NOMO-1 (cell line): ENCODE results near the gene PRC1.

Source experiments
- DNase-seq, 2 experiments: peaks; one replicate each; lab custom pipeline; 2025; ENCODE audit not compliant: unreplicated experiment in 2 of 2; lab: John Stamatoyannopoulos, UW

Gene PRC1

GRCh38 chr15:90957031-90957790 is 37.1 kb downstream of the PRC1 start:
- no peak for DNase-seq

- peak; percentile 17 to 50 for DNase-seq
Observed at GRCh38 chr15:90956274-90957030, 37.9 kb downstream of the PRC1 start.

- peak; percentile 4 to 12 for DNase-seq
Observed at GRCh38 chr15:90955624-90956273, 38.6 kb downstream of the PRC1 start.

GRCh38 chr15:90954712-90955623 is 39.4 kb downstream of the PRC1 start, which contains the start of gene RCCD1:
Gene RCCD1, plus strand, starts transcription at chr15:90954884. Its CDS starts 1,851 bp downstream, at chr15:90956735.
- DNase-seq, result peak; percentile 97 to 98

GRCh38 chr15:90953947-90954711 is 40.2 kb downstream of the PRC1 start:
- no peak for DNase-seq

GRCh38 chr15:90952901-90953677 is 41.2 kb downstream of the PRC1 start:
- no peak for DNase-seq

- no peak for DNase-seq
Observed at GRCh38 chr15:90950676-90951075, 43.7 kb downstream of the PRC1 start.

GRCh38 chr15:90949979-90950675 is 44.2 kb downstream of the PRC1 start:
- DNase-seq, result no peak

- DNase-seq, result no peak
Observed at GRCh38 chr15:90948506-90948905, 45.8 kb downstream of the PRC1 start.

GRCh38 chr15:90947577-90948357 is 46.6 kb downstream of the PRC1 start:
- DNase-seq, result no peak

- no peak for DNase-seq
Observed at GRCh38 chr15:90946941-90947576, 47.3 kb downstream of the PRC1 start.

GRCh38 chr15:90946538-90946937 is 47.8 kb downstream of the PRC1 start:
- DNase-seq, result no peak

GRCh38 chr15:90945091-90945490 is 49.2 kb downstream of the PRC1 start:
- DNase-seq, result no peak

- no peak for DNase-seq
Observed at GRCh38 chr15:90942354-90943120, 51.8 kb downstream of the PRC1 start.

GRCh38 chr15:90941038-90941437 is 53.3 kb downstream of the PRC1 start:
- no peak for DNase-seq

- no peak for DNase-seq
Observed at GRCh38 chr15:90939756-90940155, 54.6 kb downstream of the PRC1 start.
